ENCODE data around the gene IBTK.
"Not testable (repeated sequence)": the region's sequence is repeated elsewhere in the genome, so short reads cannot be mapped to it uniquely, and the experiment has no call there.

DNA sequence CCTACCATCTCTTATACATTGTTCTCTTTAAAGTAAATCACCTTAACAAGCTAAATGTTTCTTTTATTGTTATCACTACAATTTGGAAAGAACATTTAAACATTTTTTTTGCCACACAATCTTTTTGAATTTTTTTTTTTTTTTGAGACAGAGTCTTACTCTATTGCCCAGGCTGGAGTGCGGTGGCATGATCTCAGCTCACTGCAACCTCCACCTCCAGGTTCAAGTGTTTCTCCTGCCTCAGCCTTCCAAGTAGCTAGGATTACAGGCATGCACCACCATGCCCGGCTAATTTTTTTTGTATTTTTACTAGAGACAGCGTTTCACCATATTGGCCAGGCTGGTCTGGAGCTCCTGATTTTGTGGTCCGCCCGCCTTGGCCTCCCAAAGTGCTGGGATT, 50.3 kb downstream of the IBTK start:
- not testable (repeated sequence) for TF ChIP-seq POLR2A (IDR thresholded peaks at IDR 0.05; ENCODE audit: low read depth); EP300 (IDR thresholded peaks at IDR 0.05); POLR2AphosphoS5 (IDR thresholded peaks at IDR 0.05)
- TF ChIP-seq, protein P1, sequence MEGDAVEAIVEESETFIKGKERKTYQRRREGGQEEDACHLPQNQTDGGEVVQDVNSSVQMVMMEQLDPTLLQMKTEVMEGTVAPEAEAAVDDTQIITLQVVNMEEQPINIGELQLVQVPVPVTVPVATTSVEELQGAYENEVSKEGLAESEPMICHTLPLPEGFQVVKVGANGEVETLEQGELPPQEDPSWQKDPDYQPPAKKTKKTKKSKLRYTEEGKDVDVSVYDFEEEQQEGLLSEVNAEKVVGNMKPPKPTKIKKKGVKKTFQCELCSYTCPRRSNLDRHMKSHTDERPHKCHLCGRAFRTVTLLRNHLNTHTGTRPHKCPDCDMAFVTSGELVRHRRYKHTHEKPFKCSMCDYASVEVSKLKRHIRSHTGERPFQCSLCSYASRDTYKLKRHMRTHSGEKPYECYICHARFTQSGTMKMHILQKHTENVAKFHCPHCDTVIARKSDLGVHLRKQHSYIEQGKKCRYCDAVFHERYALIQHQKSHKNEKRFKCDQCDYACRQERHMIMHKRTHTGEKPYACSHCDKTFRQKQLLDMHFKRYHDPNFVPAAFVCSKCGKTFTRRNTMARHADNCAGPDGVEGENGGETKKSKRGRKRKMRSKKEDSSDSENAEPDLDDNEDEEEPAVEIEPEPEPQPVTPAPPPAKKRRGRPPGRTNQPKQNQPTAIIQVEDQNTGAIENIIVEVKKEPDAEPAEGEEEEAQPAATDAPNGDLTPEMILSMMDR (IDR thresholded peaks at IDR 0.05), result not testable (repeated sequence)

All from esophagus muscularis mucosa (tissue), 4 donors.